ENCODE data around the gene SDK1.
A peak's percentile ranks its signal among the peaks of the same experiment; 100 is the strongest.

Gene SDK1

DNA sequence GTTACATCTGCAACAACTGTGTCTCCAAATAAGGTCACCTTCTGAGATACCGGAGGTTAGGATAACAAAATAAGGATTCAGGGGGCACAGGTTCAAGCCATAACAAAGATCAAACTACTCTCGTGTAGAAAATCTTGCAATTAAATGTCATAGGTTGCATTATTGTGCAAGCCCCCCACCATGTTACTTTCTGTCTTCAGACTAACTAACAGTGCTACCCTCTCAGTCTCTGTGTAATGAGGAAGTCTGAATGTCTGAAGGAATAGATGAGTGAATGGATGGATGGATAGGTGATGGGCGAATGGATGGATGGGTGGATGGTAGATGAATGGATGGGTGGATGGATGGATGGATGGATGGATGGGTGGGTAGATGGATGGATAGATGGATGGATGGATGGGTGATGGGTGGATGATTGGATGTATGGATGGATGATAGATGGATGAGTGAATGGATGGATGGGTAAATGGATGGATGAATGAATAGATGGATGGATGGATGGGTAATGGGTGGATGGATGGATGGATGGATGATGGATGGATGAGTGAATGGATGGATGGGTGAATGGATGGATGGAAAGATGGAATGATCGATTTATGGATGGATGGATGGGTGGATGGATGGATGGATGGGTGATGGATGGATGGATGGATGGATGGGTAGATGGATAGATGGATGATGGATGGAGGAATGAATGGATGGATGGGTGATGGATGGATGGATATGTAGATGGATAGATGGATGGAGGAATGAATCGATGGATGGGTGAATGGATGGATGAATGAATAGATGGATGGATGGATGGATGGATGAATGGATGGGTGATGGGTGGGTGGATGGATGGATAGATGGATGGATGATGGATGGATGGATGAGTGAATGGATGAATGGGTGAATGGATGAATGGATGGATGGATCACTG, 823.8 kb downstream of the SDK1 start:
- no peak for DNase-seq

DNA sequence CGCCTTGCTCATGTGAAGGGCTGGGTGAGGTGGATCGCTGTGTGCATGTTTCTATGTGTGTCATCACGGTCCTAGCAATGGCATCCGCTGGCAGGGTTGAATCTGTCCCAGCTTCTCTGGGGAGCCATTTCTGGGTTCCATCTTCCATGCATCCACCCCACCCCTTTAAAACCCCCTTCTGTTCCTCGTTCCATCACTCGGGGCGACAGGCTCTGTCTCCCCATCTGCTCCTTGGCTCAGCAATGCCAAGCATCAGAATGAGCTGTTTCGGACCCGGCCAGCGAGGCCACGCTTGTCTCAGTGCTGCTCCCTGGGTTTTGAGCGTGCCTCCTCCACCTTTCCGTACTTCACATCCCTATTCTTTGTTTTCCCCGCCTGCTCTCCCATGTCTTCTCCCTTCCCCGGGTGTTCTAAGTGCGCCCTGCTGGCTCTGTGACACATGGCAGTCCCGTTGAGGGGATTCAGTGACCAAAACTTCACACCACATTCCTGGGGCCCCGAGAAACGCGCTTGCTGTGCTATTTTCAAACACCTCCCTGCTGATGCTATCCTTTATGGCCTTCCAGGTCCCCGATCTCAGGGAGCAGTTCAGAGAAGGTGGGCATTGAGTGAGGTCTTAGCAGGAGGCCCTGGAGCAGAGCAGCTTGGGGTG, 827.0 kb downstream of the SDK1 start:
- no peak for DNase-seq

DNA sequence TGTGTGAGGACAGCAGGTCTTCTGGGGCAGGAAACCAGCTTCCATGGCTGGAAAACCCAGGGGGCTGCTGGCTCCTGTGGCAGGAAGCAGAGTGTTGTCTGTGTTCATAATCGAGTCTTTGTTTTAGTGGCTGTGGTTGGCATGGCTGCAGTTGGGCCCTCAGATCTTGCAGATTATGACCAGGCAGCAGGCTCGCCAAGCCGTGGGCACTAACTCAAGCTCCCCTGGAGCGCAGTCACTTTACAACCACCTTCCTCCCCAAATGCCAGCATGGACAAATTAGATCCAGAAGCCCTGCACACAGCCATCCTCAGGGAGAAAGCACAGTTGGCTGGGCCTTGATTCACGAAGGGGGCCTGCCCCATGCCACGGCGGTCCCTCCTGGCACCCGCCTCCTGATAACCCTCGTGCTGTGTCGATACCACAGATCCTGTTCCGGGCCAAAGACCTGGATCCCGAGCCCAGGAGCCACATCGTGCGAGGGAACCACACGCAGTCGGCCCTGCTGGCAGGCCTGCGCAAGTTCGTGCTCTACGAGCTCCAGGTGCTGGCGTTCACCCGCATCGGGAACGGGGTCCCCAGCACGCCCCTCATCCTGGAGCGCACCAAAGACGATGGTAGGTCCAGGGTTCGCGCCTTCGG, 828.5 kb downstream of the SDK1 start:
- DNase-seq, result peak; percentile 80

DNA sequence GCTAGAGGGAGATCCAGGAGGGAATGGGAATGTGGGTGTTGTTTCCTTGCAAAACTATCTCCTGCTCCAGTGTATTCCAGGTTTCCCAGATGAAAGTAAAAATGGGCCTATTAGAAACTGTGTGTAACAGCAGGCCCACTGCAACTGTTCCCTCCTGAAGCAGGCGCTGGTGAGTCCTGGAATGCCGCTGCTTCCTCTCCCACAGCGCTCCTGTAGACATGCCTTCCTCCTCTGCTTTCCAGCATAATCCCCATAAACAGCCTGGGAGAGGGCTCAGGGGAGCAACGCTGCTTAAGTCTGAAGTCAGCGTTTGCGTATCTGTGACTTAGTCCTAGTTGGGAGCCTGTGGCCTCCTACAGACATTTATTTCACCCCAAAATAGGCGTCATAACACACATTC, 830.0 kb downstream of the SDK1 start:
- DNase-seq, result no peak

DNA sequence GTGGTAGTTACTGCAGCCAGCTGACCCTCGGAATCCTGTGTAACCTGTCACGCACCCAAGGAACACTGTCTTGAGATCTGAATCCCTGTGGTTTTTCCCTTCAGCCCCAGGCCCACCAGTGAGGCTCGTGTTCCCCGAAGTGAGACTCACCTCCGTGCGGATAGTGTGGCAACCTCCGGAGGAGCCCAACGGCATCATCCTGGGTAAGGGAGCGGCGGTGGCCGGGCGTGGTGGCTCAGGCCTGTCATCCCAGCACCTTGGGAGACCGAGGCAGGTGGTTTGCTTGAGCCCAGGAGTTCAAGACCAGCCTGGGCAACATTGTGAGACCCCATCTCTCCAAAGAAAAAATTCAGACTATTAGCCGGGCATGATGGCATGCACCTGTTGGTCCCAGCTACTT, 831.2 kb downstream of the SDK1 start:
- DNase-seq, result no peak

DNA sequence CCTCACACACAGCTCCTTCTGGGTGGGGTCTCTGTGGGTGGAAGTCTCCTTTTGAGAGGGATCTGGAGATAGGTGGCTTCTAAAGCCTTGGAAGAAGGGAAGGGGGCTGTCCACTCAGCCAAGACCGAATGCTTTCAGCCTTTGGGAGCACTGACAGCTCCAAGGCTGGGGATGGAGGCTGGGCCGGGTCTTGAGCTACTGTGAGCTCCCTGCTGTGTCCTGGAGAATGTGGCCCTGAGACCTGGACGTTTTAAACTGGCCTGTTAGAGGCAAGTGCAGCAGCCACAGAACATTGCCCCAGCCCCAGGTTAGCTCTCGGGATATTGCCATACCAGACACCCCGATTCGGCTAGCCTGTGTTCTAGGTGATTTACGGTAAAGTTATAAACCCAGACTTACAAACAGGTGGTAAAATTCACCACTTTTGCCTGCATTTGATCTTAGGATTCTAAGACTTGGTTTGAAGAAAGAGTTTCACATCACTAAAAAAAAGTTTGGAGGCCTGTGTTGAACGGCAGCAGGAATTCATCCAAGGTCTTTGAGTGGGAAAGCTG, 832.5 kb downstream of the SDK1 start:
- no peak for DNase-seq

DNA sequence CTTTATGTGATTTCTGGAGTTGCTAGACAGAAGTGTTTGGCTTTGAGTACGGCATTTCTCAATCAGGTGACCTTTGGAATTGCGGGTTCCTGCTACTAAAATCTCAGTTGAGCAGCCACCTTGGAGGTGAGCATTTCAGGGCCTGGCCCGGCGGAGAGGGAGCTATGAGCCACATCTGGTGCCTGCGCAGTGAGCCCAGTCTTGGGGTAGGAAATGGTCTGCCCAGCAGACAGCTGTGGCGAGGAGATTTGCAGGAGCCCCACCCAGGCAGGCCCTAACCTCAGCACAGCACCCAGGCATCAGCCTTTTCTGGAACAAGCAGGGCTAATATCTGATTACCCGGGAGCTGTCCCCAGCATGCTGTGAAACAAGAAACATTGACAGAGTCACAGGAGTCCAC, 833.2 kb downstream of the SDK1 start:
- no peak for DNase-seq

DNA sequence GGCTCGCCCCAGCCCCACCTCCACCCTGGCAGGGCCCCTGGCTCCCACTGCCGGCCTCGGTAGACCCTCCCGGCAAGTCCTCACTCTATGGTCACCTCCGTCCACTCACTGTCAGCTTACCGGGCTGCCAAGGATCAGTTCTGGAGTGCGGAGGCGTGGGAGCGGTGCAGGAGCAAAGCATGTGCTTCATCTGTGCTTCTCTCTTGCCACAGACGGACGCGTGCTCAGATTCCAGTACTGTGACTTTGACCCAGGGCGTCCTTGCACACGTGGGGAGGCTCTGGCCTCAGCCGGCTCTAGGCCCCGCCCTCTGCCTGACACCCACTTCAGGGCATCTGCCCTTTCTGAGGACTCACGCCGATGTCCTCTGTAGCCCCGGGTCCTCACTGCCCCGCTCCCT, 833.6 kb downstream of the SDK1 start:
- no peak for DNase-seq

DNA sequence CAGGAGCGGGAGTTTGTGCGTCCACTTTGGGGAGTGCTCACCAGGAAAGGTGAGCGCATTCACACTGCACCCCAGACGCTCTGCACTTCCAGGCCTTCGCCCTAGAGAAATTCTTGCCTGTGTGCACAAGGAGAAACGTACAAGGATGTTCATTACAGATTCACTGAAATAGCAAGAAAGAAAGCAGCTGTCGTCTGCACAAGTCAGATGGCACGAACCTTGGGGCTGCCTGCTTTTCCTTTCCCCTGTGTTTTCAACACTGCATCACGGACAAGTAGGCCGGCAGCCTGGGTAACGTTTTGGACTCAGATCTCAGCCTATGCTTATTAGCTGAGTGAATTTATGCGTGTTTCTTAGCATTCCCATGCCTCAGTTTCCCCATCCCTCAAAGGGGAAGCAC, 834.2 kb downstream of the SDK1 start:
- no peak for DNase-seq

DNA sequence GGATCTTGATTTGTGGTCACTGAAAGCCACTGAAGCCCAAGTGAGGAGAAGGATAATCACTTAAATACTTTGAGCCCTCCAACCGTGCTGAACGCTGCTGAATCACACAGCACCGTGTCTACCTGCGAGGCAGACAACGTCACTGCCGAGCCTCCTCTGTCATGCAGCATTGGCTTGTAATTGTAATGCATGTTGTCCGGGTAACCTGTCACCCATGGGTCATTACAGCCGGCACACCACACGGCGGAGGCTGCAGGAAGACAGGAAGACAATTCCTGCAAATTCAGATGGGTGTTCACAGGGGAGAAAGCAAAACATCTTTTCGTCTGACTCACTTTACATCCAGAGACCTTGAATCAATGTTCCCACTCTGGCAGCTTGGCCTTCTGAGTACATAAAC, 835.0 kb downstream of the SDK1 start:
- DNase-seq, result no peak

DNA sequence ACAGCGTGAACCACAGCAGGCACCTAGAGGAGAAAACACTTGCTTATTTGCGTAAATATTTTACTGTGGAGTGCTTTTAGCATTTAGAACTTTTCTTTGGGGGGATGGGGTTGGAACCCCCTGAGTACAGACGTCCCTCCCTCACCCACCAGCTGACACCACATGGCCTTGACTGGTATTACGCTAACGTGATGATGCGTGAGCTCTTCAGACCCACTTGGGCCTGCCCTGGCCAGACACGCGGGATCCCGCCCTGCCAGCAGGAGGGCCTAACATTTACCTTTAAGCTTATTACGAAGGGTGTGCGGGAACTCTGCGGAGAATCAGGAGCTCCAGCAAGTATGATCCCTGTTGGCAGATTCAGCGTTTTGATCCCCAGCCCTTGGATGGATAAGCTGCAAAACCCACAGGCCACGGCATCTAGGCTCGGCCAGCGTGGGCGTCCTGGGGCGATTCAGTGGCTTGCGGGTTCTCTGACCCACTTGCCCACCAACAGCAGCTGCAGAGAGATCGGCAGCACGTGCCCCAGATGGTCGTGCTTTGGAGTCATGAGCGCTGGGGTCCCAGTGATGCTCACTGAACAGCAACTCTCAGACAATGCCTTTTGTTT, 835.6 kb downstream of the SDK1 start:
- no peak for DNase-seq

DNA sequence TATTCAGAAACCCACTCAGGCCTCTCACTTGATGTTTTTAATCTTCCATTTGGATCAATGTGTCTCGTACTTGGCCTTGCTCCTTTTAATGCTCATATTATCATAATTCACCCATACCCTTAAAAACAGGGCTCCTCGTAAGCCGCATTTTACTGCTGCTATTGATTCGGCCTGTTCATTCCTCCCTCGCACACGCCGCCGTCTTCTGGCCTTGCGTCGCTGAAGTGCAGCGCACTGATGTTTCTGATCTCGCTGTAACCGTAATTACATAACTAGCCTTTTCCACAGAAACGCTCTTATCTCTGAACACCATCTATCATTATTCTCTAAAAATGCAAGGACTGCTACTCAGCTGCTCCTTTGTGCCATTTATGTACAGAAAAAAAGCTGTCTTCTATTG, 836.5 kb downstream of the SDK1 start:
- no peak for DNase-seq

DNA sequence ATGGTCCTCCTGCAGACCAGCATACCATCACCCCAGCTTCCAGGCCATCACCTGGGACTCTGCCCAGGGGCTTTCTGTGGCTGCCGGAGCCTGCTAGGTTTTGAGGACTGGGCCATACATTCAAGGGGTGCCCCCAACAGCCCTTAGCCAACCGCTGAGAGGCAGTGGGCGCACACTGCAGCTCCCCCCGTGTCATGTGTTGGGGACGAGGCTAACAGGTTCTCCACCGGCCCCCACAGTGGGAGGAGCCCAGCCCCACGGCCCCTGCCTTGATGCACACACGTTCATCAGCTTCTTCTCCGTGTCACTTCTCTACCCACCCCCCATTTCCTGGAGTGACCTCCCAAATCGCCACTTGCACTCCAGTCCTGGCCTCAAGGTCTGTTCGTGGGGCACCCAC, 837.8 kb downstream of the SDK1 start:
- DNase-seq, result no peak

DNA sequence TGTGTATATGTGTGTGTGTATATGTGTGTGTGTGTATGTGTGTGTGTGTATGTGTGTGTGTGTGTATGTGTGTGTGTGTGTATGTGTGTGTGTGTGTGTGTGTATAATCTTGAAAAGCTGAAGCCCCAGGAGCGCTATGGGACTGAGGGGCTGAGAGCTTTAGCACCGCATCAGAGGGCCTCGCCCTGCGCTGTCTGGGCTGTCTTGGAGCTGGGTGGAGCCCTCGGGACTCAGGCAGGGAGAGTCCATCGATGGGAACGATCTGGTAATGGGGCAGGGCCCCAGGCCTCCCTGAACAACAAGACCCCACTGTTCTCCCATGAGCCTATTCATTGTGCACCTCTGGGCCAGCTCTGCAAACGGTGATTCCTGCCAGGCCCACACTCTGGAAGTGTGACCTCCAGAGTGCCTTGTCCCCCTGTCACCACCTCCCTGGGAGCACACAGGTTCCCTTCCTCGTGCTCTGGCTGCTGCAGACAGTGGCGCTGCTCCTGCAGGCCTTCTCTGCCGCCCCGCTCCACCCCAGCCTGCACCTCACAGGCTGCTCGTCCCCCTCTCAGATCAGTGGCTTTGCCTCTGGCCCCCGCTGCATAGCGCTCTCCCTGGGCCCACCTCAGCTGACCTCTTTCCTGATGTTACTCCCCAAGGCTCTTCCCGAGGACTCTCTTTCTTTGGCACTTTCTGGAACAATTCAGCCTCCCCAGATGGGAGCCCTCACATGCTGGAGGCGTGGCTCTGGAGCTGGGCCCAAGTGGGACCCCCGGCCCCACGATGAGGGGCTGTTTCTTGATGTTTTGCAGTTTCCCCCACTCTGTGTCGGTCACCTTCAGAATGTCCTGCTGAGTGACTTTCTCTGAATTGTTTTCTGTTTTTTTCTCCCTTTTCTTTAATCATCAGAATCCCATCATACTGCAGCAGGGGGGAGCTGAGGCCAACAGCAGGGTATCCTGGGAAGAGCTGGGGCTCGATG, 838.9 kb downstream of the SDK1 start:
- DNase-seq, result no peak

DNA sequence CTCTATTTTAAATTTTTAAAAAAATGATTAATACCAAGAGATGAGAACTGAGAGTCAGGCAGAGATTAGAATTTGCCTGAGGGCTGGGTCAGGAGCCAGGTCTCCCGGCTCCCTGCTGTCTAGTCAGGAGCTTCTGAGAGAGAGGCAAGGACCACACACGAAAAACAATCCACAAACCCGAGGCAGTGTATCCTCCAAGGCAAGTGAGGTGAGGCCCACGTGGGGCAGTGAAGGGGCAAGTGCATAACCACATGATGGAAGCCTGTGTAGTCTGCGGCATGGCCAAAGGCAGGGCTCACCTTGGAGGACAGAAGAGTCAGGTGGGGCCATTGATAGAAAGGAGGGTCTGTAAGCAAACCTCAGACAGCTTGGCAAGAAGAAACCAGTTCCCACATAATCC, 839.9 kb downstream of the SDK1 start:
- no peak for DNase-seq

DNA sequence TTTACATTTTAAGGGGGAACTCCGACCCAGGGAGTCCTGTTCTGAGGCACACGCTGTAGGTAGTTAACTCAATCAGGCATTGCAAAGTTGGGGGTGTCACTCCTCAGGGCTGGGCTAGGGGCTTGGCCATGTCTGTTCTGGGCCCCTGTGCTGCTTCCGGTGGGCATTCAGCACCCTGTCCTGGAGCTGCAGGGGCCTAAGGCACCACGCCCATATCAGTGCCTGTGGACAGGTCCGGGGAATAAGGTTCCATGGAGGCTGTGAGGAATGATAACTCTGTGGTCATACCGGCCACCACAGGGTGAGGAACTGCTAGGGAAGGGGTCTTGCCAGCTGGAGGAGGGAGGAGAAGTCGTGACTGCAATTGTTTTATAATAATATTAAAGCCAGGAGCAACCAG, 842.0 kb downstream of the SDK1 start:
- no peak for DNase-seq

DNA sequence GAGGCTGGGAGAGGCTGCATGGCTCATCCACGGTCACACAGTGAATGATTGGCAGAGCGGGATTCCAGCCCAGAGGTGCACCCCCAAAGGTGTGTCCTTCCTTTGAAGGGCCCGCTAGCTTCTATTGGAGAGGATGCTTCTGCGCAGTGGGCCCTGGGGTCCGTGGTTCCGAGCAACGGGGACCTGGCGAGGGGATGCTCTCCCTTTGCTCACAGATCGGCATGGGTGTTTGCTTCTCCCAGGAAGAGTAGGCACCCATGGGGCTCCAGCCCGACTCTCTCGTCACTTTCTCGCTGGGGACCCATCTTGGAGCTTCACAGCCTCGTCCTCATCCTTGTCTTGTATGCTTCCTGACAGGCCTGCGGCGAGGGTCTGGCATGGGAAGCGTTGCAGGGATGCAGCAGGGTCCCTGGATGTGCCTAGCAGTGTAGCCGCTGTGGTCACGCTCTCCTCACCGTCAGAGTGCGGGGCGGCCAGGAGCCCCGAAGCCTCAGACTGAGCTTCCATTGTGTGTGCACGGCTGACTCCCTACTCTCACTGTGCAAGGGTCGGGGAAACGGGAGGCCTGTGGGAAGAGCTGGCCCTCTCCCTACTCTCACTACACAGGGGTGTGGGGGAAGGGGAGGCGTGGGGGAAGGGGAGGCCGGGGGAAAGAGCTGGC, 842.6 kb downstream of the SDK1 start:
- DNase-seq, result no peak

DNA sequence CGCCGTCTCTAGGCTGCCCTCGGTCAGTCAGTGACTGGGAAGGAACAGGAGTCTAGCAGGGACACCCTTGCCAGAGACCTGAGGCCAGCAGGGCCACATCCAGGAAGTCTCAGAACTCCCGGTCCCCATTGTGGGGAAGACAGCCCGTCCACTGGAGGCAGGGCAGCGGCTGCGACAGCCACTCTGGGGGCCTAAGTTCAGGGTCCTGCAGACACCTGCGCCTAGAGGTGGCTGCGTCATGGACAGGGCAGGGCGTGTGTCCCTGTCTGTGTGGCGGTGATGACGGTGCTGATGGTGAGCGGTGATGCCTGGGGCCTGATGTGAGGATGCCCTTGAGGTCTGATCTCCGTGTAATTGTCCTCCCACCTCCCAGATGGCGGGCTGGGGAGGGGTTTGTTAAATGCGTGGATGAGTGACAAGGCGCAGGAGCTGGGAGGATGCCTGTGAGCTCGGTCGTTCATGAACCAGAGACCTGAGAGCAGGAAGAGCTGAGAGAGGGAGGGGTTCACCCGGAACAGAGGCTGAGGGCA, 843.2 kb downstream of the SDK1 start:
- DNase-seq, result no peak

DNA sequence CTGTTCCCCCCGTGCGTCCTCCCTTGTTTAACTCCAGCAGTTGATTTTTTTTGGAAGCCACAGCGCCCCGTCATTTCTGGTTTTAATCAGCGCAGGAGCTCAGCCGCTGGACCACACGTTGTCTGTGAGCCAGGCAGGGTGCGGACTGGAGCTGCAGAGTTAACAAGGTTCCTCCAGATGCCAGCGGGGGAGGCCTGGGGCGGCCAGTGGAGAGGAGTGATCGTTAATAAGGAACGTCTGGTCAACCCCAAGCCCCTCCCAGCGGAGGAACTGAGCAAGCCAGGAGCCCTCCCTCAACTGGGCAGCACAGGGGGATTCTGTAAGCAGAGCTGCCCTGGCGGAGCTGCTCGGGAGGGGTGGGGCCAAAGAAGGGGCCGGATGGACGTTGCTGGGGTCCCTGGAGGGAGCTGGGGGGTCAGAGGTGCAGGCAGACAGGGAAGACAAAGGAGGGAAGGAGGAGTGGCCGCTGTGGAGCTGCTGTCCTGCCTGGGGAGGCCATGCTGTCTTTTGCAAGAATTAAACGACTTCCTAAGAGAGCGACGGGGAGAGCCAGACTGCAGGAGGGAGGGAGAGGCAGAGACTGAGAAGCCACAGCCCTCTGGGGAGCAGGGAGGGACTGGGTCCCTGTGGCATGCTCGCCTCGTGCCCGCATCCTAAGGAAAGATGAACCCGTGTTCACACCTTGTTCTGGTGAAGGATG, 843.9 kb downstream of the SDK1 start:
- DNase-seq, result no peak

DNA sequence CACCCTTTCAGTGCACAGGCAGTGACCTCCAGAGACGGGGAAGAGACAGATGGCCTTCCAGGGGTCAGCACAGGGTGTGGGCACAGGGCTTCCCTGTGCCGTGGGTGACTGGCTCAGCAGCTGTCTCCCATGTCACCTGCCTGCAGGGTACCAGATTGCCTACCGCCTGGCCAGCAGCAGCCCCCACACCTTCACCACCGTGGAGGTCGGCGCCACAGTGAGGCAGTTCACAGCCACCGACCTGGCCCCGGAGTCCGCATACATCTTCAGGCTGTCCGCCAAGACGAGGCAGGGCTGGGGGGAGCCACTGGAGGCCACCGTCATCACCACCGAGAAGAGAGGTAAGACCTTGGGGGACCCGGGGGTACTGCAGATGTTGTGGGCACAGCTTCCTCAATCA, 844.5 kb downstream of the SDK1 start:
- no peak for DNase-seq
